Spleen (tissue), 11 donors: ENCODE data around the gene SINHCAF. TPM values are rescaled to one million over a fixed set of nuclear protein-coding genes. Genes with fewer than 3 reads are reported as not detected.

Experiments used
- DNase-seq: peaks from one replicate; pipeline ENCODE4 v3.0.0-alpha.2; 2020
- H3K27ac ChIP-seq, 8 donors: fragments of 200-600 bp; sonication (generic) in 7 of 8; 1 replicate in 4 of 8; 2 replicates in 4 of 8; pipeline versions ENCODE4 v1.5.0 to v1.8.0; 2016 to 2021; ENCODE audit warnings: inconsistent platforms in 4 of 8, mild to moderate bottlenecking in 4 of 8, moderate library complexity in 1 of 8
- H3K27me3 ChIP-seq, 7 donors: fragments of 200-600 bp; sonication (generic) in 6 of 7; replicated peaks in 1 of 7; 1 replicate in 4 of 7; 2 replicates in 3 of 7; pipeline versions ENCODE4 v1.5.0 to v1.8.0; 2016 to 2021; ENCODE audit warnings: inconsistent platforms in 3 of 7, mild to moderate bottlenecking in 1 of 7
- H3K36me3 ChIP-seq, 6 donors: fragments of 200-600 bp; sonication (generic) in 5 of 6; 1 replicate in 4 of 6; 2 replicates in 2 of 6; pipeline versions ENCODE4 v1.5.0 to v1.8.0; 2016 to 2021; ENCODE audit warnings: inconsistent platforms in 2 of 6
- H3K4me1 ChIP-seq, 6 donors: fragments of 200-600 bp; sonication (generic) in 5 of 6; 1 replicate in 3 of 6; 2 replicates in 3 of 6; pipeline versions ENCODE4 v1.5.0 to v1.8.0; 2016 to 2021; ENCODE audit warnings: inconsistent platforms in 3 of 6
- H3K4me3 ChIP-seq, 8 donors: fragments of 200-600 bp; sonication (generic) in 7 of 8; 1 replicate in 4 of 8; 2 replicates in 4 of 8; pipeline versions ENCODE4 v1.5.0 to v1.8.0; 2016 to 2021; ENCODE audit warnings: inconsistent platforms in 4 of 8, mild to moderate bottlenecking in 4 of 8, moderate library complexity in 2 of 8
- H3K9me3 ChIP-seq, 8 donors: fragments of 200-600 bp; sonication (generic) in 7 of 8; 1 replicate in 4 of 8; 2 replicates in 4 of 8; pipeline versions ENCODE4 v1.5.0 to v1.8.0; 2016 to 2021; ENCODE audit warnings: inconsistent platforms in 4 of 8
- POLR2A ChIP-seq, 3 donors: fragments of 450-650 bp; IDR thresholded peaks; one replicate each; pipeline ENCODE4 v1.5.1; 2017; ENCODE audit warnings: antibody characterized with exemption in 3 of 3, mild to moderate bottlenecking in 1 of 3
- POLR2AphosphoS5 ChIP-seq, 3 donors: sonication (generic); formaldehyde crosslinking; IDR thresholded peaks; one replicate each; pipeline ENCODE4 v1.5.1; 2017; ENCODE audit warnings: antibody characterized with exemption in 3 of 3
- WGBS, 5 donors: extraction: QIAGEN DNeasy Blood & Tissue Kit in 3 of 5; methylation state at CpG; one replicate each; pipeline versions ENCODE4 v1.1.5 to v1.1.7; 2013 to 2018; 5-methylcytosine and 5-hydroxymethylcytosine counted together
- intact Hi-C: fragments of 100-400 bp; cut with DNase I; formaldehyde crosslinking; loops from one replicate; pipeline ENCODE4 v1.15.0; 2023; ENCODE audit warnings: low total_unique reads
- polyA plus RNA-seq, 3 donors: library from polyadenylated mRNA; stranded (reverse); fragments of 200-250 nt; gene quantifications; one replicate each; pipeline ENCODE4 v1.2.1, GENCODE V29; 2013
- total RNA-seq, 7 donors: library from RNA; depleted of rRNA in 3 of 7; stranded (reverse); fragments of >200 nt in 3 of 7; fragmentation: NEBNext Ultra II Directional in 4 of 7; extraction: Animal tissue kit (Norgen Biotek cat#: 25700) in 4 of 7; gene quantifications; one replicate each; pipeline versions ENCODE4 v1.1.0 to v1.2.1, GENCODE V29; 2016 to 2021
- TF ChIP-seq, protein P1 (sequence below), 11 experiments: fragments of 200-600 bp in 7 of 11; fragments of 450-650 bp in 4 of 11; sonication (generic) in 4 of 11; IDR thresholded peaks in 8 of 11; conservative IDR thresholded peaks in 3 of 11; 1 replicate in 7 of 11; 2 replicates in 4 of 11; pipeline versions ENCODE4 v1.4.0 to v1.8.0; 2016 to 2021; ENCODE audit warnings: antibody characterized with exemption in 11 of 11, inconsistent platforms in 4 of 11, mild to moderate bottlenecking in 1 of 11
- donor health status: healthy with polysubstance abuse.
- donor health status: DM: no; HTN: no; CAD: no; lungs with moderate emphysema.
- donor health status: DM: no; HTN: no; CAD: no.
- donor health status: Bipolar disorder and iron deficiency.
- donor health status: healthy.
- donor health status: DM: no; HTN: no; CAD: no.
- donor health status: DM: yes; HTN: yes; CAD: no.

SINHCAF gene
- total and polyA plus RNA-seq, 10 donors: 28.4 to 121 (median 55.9) TPM

DNA sequence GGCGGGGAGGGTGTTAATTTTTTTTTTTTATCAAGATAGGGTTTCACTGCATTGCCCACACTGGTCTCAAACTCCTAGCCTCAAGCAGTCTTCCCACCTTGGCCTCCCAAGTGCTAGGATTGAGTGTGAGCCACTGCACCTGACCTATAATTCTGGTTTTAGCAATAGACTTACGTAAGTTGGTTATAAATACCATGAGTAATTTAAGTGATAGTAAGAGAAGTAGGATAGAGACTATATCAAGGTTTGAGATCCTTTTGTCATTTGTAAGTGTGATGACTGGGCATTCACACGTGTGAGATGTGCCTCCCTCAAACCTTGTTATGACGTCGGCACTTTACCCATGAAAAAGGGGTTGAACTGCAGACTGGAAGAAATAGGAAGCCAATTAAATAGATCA lies 22.5 kb downstream of the SINHCAF start:
- TF ChIP-seq POLR2A (IDR thresholded peaks at IDR 0.05) (no peak), POLR2AphosphoS5 (IDR thresholded peaks at IDR 0.05) (no peak)
- TF ChIP-seq, protein P1, sequence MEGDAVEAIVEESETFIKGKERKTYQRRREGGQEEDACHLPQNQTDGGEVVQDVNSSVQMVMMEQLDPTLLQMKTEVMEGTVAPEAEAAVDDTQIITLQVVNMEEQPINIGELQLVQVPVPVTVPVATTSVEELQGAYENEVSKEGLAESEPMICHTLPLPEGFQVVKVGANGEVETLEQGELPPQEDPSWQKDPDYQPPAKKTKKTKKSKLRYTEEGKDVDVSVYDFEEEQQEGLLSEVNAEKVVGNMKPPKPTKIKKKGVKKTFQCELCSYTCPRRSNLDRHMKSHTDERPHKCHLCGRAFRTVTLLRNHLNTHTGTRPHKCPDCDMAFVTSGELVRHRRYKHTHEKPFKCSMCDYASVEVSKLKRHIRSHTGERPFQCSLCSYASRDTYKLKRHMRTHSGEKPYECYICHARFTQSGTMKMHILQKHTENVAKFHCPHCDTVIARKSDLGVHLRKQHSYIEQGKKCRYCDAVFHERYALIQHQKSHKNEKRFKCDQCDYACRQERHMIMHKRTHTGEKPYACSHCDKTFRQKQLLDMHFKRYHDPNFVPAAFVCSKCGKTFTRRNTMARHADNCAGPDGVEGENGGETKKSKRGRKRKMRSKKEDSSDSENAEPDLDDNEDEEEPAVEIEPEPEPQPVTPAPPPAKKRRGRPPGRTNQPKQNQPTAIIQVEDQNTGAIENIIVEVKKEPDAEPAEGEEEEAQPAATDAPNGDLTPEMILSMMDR (IDR thresholded peaks at IDR 0.05 in 8 of 11, conservative IDR thresholded peaks at IDR 0.05 in 3 of 11): no peak
- Histone ChIP-seq H3K4me3 (no peak overlapping the region), H3K27me3 (no peaks in the 10 kb centered on the region), H3K4me1 (peaks cover 0 to 32% (median 10%) of the 10 kb centered on the region in 6 donors), H3K27ac (no peak overlapping the region), H3K9me3 (no peaks in the 10 kb centered on the region), H3K36me3 (peaks cover 0 to 70% (median 20%) of the 10 kb centered on the region in 6 donors)
- no peak for DNase-seq
- intact Hi-C loops: no loop called here
- 87 to 94% (median 93%) methylated on average over 5 of the region's 5 CpGs for WGBS, 5 donors

DNA sequence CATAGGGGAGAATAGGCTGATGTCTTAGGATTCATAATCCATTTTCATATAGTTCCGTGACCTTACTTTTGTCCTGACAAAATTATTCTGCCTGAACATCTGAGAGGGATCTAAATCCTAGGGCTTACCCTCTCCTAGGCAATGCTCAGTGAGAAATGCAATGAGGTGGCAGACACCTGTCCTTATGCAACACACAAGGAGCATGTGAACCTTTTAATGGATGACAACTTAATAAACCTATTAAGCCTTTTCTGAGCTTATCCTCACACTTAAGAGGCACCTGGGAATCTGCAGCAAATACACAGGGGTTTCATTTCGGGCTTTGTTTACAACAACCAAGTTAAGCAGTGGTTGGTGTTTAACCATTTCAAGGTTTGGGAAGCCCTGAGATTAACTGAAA lies 24.6 kb downstream of the SINHCAF start:
- Histone ChIP-seq H3K27me3 (no peaks in the 10 kb centered on the region), H3K27ac (peak overlapping the region in 1 of 8 donors; percentile 1), H3K4me1 (peaks cover 3 to 42% (median 10%) of the 10 kb centered on the region in 6 donors), H3K4me3 (no peak overlapping the region), H3K9me3 (no peaks in the 10 kb centered on the region), H3K36me3 (peaks cover 0 to 82% (median 25%) of the 10 kb centered on the region in 6 donors)
- intact Hi-C loops: no loop called here
- WGBS, 5 donors: 91 to 97% (median 92%) methylated on average over 2 of the region's 2 CpGs
- TF ChIP-seq POLR2AphosphoS5 (IDR thresholded peaks at IDR 0.05) (no peak), POLR2A (IDR thresholded peaks at IDR 0.05) (no peak)
- TF ChIP-seq, protein P1 (IDR thresholded peaks at IDR 0.05 in 8 of 11, conservative IDR thresholded peaks at IDR 0.05 in 3 of 11): no peak
- no peak for DNase-seq

DNA sequence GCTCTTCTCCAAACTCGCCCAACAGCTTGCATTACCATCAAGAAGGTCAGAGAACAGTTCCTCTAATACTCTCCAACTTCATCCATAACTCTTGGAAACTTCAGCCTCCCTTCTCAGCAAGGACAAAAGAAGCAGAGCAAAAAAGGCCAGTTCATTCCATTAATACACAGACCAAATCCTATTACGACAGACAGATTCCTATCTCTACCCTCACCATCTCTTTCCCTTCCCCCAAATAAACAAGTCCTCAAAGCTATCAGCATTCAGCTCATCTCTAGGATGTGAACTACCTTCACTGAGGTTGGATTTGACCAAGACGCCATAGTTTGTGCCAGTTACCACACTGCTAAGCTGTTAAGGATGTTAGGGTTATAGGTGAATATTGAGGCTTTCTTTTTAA lies 25.2 kb downstream of the SINHCAF start:
- no peaks in the 10 kb centered on the region for H3K27me3 ChIP-seq
- DNase-seq: no peak
- peak overlapping the region in 1 of 8 donors; percentile 12 for H3K27ac ChIP-seq
- H3K36me3 ChIP-seq: peaks cover 0 to 82% (median 28%) of the 10 kb centered on the region in 6 donors
- TF ChIP-seq POLR2AphosphoS5 (IDR thresholded peaks at IDR 0.05) (no peak), POLR2A (IDR thresholded peaks at IDR 0.05) (no peak)
- TF ChIP-seq, protein P1 (IDR thresholded peaks at IDR 0.05 in 8 of 11, conservative IDR thresholded peaks at IDR 0.05 in 3 of 11): no peak
- peaks cover 3 to 42% (median 10%) of the 10 kb centered on the region in 6 donors for H3K4me1 ChIP-seq
- WGBS, 5 donors: 80 to 92% (median 86%) methylated on average over 3 of the region's 3 CpGs
- intact Hi-C loops: no loop called here
- H3K4me3 ChIP-seq: no peak overlapping the region
- no peaks in the 10 kb centered on the region for H3K9me3 ChIP-seq

DNA sequence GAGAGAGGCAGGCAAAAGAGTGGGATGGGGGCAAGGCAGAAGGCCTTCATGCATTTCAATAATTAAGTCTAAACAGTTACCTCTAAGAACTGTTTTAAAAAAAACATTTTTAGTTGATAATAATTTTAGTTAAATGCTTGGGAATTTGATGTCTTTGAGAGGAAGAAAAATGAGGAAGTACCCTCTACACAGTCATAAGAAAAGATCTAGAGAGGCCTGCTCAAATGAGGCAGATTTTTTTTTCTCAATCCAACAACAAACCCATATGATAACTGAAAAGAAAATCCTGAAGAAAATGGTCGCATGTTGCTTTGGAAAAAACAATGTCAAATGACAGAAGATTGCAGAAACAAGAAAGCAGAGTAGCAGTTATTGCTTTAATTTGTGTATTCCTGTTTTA lies 25.6 kb downstream of the SINHCAF start:
- WGBS, 5 donors: 67 to 79% (median 69%) methylated on average over 1 of the region's 1 CpG

More for the DNA sequence above, 25.6 kb downstream of the SINHCAF start:
- DNase-seq: no peak
- Histone ChIP-seq H3K27ac (peak overlapping the region in 1 of 8 donors; percentile 12), H3K27me3 (no peaks in the 10 kb centered on the region), H3K4me3 (no peak overlapping the region), H3K36me3 (peaks cover 0 to 83% (median 30%) of the 10 kb centered on the region in 6 donors), H3K4me1 (peaks cover 3 to 42% (median 10%) of the 10 kb centered on the region in 6 donors), H3K9me3 (no peaks in the 10 kb centered on the region)
- TF ChIP-seq POLR2A (IDR thresholded peaks at IDR 0.05) (no peak), POLR2AphosphoS5 (IDR thresholded peaks at IDR 0.05) (no peak)
- TF ChIP-seq, protein P1 (IDR thresholded peaks at IDR 0.05 in 8 of 11, conservative IDR thresholded peaks at IDR 0.05 in 3 of 11): no peak
- intact Hi-C loops: no loop called here
